ENCODE results near the gene ACE. TPM values are rescaled to one million over a fixed set of nuclear protein-coding genes. Genes with fewer than 3 reads are reported as not detected.

The ACE gene
- total and polyA plus RNA-seq, 8 donors = 3.1 to 18.3 (median 6.4) TPM

- no peaks in the 10 kb centered on the region for H3K9me3 ChIP-seq
- WGBS, 2 donors = 88 to 94% methylated on average over 8 of the region's 8 CpGs
- no peaks in the 10 kb centered on the region for H3K36me3 ChIP-seq
- TF ChIP-seq CTCF (IDR thresholded peaks at IDR 0.05) = no peak
- ATAC-seq = no peak
- DNase-seq = no peak
- no peaks in the 10 kb centered on the region for H3K4me1 ChIP-seq
- no peak overlapping the region for H3K4me3 ChIP-seq
- no peaks in the 10 kb centered on the region for H3K27me3 ChIP-seq
- intact Hi-C loops (cut with DNase I) = no loop called here
- H3K27ac ChIP-seq = no peak overlapping the region
- FAIRE-seq = no peak
Measured at GRCh38 chr17:63511331-63511730, 34.5 kb downstream of the ACE start.

- Histone ChIP-seq H3K4me3 (no peak overlapping the region), H3K4me1 (no peaks in the 10 kb centered on the region), H3K27me3 (no peaks in the 10 kb centered on the region), H3K36me3 (no peaks in the 10 kb centered on the region), H3K9me3 (no peaks in the 10 kb centered on the region), H3K27ac (no peak overlapping the region)
- 87 to 91% methylated on average over 3 of the region's 3 CpGs for WGBS, 2 donors
- DNase-seq = no peak
- ATAC-seq = no peak
- no peak for FAIRE-seq
- intact Hi-C loops (cut with DNase I) = no loop called here
- no peak for TF ChIP-seq CTCF (IDR thresholded peaks at IDR 0.05)
Measured at GRCh38 chr17:63512388-63512787, 35.5 kb downstream of the ACE start.

GRCh38 chr17:63512896-63513644 is 36.2 kb downstream of the ACE start:
- intact Hi-C loops (cut with DNase I) = no loop called here
- Histone ChIP-seq H3K27ac (no peak overlapping the region), H3K4me1 (no peaks in the 10 kb centered on the region), H3K27me3 (no peaks in the 10 kb centered on the region), H3K36me3 (no peaks in the 10 kb centered on the region), H3K4me3 (no peak overlapping the region), H3K9me3 (no peaks in the 10 kb centered on the region)
- TF ChIP-seq CTCF (IDR thresholded peaks at IDR 0.05) = no peak
- no peak for FAIRE-seq
- WGBS, 2 donors = 62 to 70% methylated on average over 7 of the region's 7 CpGs
- no peak for ATAC-seq
- DNase-seq = peak in 1 of 6 donors; percentile 13

GRCh38 chr17:63514477-63514876 is 37.6 kb downstream of the ACE start:
- Histone ChIP-seq H3K4me3 (no peak overlapping the region), H3K27me3 (no peaks in the 10 kb centered on the region), H3K36me3 (no peaks in the 10 kb centered on the region), H3K4me1 (no peaks in the 10 kb centered on the region), H3K9me3 (no peaks in the 10 kb centered on the region), H3K27ac (no peak overlapping the region)
- FAIRE-seq = no peak
- intact Hi-C loops (cut with DNase I) = no loop called here
- TF ChIP-seq CTCF (IDR thresholded peaks at IDR 0.05) = no peak
- DNase-seq = no peak
- ATAC-seq = no peak
- WGBS, 2 donors = 73 to 89% methylated on average over 3 of the region's 3 CpGs

- ATAC-seq = no peak
- no peak overlapping the region for H3K4me3 ChIP-seq
- intact Hi-C loops (cut with DNase I) = no loop called here
Measured at GRCh38 chr17:63514974-63515373, 38.1 kb downstream of the ACE start.

More at GRCh38 chr17:63514974-63515373, 38.1 kb downstream of the ACE start:
- FAIRE-seq (no peak), DNase-seq (no peak)
- no peaks in the 10 kb centered on the region for H3K27me3 ChIP-seq
- TF ChIP-seq CTCF (IDR thresholded peaks at IDR 0.05) = no peak
- H3K27ac ChIP-seq = no peak overlapping the region
- H3K36me3 ChIP-seq = no peaks in the 10 kb centered on the region
- H3K4me1 ChIP-seq = no peaks in the 10 kb centered on the region
- WGBS, 2 donors = 67 to 79% methylated on average over 2 of the region's 2 CpGs
- no peaks in the 10 kb centered on the region for H3K9me3 ChIP-seq
